ENCODE results near the gene POU2AF1.

Gene POU2AF1

GRCh38 chr11:111310088-111310487, 69.0 kb downstream of the POU2AF1 start:
- DNase-seq: no peak

- DNase-seq: no peak
Observed at GRCh38 chr11:111309215-111309915, 69.7 kb downstream of the POU2AF1 start.

GRCh38 chr11:111308140-111308539, 70.9 kb downstream of the POU2AF1 start:
- DNase-seq: no peak

- no peak for DNase-seq
Observed at GRCh38 chr11:111307472-111308108, 71.5 kb downstream of the POU2AF1 start.

- DNase-seq: no peak
Observed at GRCh38 chr11:111306321-111306720, 72.8 kb downstream of the POU2AF1 start.

GRCh38 chr11:111305876-111306275, 73.2 kb downstream of the POU2AF1 start:
- DNase-seq: no peak

- no peak for DNase-seq
Observed at GRCh38 chr11:111305162-111305802, 73.8 kb downstream of the POU2AF1 start.

- DNase-seq: no peak
Observed at GRCh38 chr11:111303461-111303860, 75.6 kb downstream of the POU2AF1 start.

- DNase-seq: no peak
Observed at GRCh38 chr11:111302298-111302697, 76.8 kb downstream of the POU2AF1 start.

Measured in stimulated activated naive CD4-positive, alpha-beta T cell treated with Interleukin-2 at 50 U/mL for 16 hours (primary cell).